Astrocyte of the cerebellum (primary cell): ENCODE results near the gene MRC1.

ENCODE experiments used
- DNase-seq: peaks from one replicate; pipeline ENCODE4 v3.0.0-alpha.2; 2011; ENCODE audit warnings: low read depth
- H3K4me3 ChIP-seq: 2 replicates; pipeline ENCODE4 v1.5.1; 2011; ENCODE audit warnings: mild to moderate bottlenecking, low read depth, low read length, moderate library complexity
- in situ Hi-C: cut with HindIII; loops from 2 replicates; pipeline ENCODE4 v1.10.0; 2017; ENCODE audit warnings: low sequenced_read_pairs
- TF ChIP-seq, protein P1 (sequence below): IDR thresholded peaks from 2 replicates; pipeline ENCODE4 v1.5.1; 2012; ENCODE audit warnings: low read length, low read depth, moderate library complexity, mild to moderate bottlenecking; ENCODE audit errors: missing control alignments

MRC1 gene

DNA sequence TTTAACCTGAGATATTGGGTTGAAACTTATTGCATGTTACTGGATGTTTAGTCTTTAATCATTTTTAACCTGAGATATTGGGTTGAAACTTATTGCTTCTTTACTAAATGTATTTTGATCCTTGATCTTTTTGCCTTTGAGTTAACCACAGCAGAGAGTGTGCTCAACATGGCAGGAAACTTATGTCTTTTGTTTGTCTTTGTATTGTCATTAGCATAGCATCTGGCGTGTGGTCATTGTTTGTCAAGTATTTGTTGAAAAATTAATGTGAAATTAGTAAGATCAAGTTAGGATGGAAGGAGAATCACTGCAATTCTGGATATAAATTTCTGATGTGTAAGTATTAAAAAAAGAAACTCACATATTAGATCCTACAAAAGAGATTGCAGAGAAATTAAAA lies 8.2 kb downstream of the MRC1 start:
- in situ Hi-C loops: no loop called here
- TF ChIP-seq, protein P1, sequence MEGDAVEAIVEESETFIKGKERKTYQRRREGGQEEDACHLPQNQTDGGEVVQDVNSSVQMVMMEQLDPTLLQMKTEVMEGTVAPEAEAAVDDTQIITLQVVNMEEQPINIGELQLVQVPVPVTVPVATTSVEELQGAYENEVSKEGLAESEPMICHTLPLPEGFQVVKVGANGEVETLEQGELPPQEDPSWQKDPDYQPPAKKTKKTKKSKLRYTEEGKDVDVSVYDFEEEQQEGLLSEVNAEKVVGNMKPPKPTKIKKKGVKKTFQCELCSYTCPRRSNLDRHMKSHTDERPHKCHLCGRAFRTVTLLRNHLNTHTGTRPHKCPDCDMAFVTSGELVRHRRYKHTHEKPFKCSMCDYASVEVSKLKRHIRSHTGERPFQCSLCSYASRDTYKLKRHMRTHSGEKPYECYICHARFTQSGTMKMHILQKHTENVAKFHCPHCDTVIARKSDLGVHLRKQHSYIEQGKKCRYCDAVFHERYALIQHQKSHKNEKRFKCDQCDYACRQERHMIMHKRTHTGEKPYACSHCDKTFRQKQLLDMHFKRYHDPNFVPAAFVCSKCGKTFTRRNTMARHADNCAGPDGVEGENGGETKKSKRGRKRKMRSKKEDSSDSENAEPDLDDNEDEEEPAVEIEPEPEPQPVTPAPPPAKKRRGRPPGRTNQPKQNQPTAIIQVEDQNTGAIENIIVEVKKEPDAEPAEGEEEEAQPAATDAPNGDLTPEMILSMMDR: no peak
- no peak for DNase-seq
- no peak overlapping the region for H3K4me3 ChIP-seq

DNA sequence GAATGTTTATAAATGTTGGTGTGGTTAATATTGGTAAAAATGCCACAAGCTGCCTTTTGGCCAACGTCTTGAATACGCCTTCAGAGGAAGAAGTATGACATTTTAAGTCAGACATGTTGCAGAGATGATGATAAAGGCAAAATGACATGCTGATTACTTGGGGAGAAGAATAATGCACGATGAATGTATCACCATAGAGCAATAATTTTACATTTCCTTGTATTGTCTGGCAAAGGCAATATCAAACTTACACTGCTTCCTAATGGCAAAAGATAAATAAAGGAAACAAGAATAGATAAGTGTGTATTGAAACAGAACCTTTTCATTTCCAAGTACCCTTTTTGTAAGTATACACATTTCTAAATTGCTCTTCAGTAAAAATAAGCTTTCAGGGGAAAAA lies 8.6 kb downstream of the MRC1 start:
- H3K4me3 ChIP-seq: no peak overlapping the region
- in situ Hi-C loops: no loop called here

DNA sequence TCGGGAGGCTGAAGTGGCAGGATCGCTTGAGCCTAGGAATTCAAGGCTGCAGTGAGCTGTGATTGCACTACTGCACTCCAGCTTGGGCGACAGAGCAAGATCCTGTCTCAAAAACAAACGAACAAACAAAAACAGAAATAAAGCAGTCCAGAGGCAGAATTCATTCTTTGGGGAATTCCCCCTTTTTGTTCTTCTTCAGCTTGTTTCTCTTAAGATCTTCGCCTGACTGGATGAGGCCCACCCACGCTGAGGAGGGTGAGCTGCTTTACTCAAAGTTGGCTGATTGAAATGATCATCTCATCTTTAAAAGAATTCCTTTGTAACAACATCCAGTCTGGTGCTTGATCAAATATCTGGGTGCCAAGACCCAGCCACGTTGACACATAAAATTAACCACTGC lies 10.7 kb downstream of the MRC1 start:
- H3K4me3 ChIP-seq: no peak overlapping the region
- no peak for DNase-seq
- TF ChIP-seq, protein P1: no peak
- in situ Hi-C loops: no loop called here

More for the DNA sequence above, 8.6 kb downstream of the MRC1 start:
- TF ChIP-seq, protein P1: no peak
- DNase-seq: no peak

DNA sequence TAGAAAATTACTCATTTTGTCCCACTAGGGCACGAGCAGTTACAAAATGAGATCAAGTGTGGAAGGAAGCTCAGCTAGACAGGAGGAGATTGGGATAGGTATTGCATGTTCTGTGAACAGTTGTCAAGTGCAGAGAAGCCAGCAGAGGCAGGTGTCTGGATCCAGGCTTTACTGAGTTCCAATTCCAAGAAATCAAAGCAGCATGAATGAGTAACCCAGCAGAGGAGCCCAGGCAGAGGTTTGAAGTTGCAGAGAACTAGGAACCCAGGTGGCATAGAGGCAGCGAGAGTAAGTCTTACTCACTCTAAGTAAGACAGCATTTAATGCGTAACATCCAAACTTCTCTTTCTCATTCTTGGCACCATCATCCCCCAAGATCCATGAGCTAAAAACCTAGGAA lies 11.8 kb downstream of the MRC1 start:
- TF ChIP-seq, protein P1: no peak
- in situ Hi-C loops: no loop called here
- DNase-seq: no peak
- H3K4me3 ChIP-seq: no peak overlapping the region

DNA sequence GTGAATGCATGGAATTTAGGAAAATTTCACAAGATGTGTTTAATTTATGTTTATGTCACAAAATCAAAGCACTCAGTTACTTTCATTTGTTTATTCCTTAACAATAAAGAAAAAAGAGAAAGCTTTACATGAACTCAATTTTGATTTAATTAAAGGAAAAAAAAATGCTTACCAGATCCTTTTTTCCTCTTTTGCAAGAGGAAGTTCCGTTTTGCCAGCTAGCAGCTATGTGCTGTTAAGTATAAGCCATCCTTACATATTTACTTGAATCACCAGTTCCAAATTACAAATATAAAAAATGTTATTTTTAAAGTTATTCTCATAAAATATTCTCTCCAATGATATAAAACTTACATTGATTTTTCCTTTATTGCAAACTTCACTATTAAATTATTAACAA lies 12.7 kb downstream of the MRC1 start:
- in situ Hi-C loops: no loop called here
- no peak overlapping the region for H3K4me3 ChIP-seq
- TF ChIP-seq, protein P1: no peak
- no peak for DNase-seq

DNA sequence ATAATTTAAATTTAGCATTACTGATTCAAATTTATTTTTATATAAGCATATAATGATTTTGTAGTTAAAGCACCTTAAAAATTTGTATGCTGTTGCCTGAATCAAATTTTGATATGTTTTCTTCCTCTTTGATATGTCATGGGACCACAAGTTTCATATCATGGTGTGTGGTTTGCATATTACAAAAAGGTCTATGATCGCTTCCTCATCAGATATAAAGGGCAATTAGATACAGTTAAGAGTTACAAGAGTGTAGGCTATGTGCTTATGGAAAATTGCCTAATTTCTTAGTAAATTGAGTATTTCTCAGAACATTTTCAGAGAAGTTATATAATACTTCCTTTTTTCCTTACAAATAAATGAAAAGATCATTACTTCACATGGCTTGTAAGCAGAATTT lies 22.2 kb downstream of the MRC1 start:
- TF ChIP-seq, protein P1: no peak
- H3K4me3 ChIP-seq: no peak overlapping the region
- in situ Hi-C loops: no loop called here
- no peak for DNase-seq

DNA sequence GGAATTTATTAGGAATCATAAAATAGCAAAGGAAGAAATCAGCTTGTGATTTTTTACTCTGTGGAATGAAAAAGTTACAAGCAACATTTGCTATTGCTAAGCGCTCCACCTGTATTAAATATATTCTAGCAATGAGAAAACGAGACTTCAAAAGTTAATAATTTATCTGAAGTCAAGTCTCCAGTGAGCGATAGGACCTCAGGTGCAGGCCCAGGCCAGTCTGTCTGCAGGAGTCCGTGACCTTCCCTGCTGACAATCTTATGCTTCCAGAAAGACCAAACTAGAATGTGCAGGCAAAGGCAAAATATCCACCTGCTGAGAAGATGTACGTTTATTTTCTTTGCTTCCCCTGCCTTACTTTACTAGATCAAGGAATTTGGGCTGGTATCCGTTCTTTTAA lies 22.7 kb downstream of the MRC1 start:
- in situ Hi-C loops: no loop called here
- TF ChIP-seq, protein P1: no peak
- no peak overlapping the region for H3K4me3 ChIP-seq
- DNase-seq: no peak
